Stimulated activated CD4-positive, alpha-beta T cell treated with anti-CD3 and anti-CD28 coated beads, TNF-alpha, amount 100 ng/mL, for 48 hours (primary cell): ENCODE results near the gene DNAH17.
"Not testable (repeated sequence)": the region's sequence is repeated elsewhere in the genome, so short reads cannot be mapped to it uniquely, and the experiment has no call there.

Experiments used
- DNase-seq, 3 donors: peaks; one replicate each; pipeline ENCODE4 v3.0.0-alpha.2; 2020; ENCODE audit warnings: low read depth in 3 of 3

DNAH17 gene

GRCh38 chr17:78477913-78478756 is 99.1 kb downstream of the DNAH17 start:
- no peak for DNase-seq

- DNase-seq, result no peak
Measured at GRCh38 chr17:78476973-78477372, 100.2 kb downstream of the DNAH17 start.

GRCh38 chr17:78476149-78476548 is 101.0 kb downstream of the DNAH17 start:
- DNase-seq, result no peak

- DNase-seq, result no peak
Measured at GRCh38 chr17:78475211-78475610, 102.0 kb downstream of the DNAH17 start.

GRCh38 chr17:78474614-78475146 is 102.5 kb downstream of the DNAH17 start:
- no peak for DNase-seq

GRCh38 chr17:78473951-78474613 is 103.1 kb downstream of the DNAH17 start:
- DNase-seq, result no peak

- DNase-seq, result no peak
Measured at GRCh38 chr17:78472035-78472905, 104.9 kb downstream of the DNAH17 start.

- no peak for DNase-seq
Measured at GRCh38 chr17:78471635-78472034, 105.6 kb downstream of the DNAH17 start.

GRCh38 chr17:78469443-78469842 is 107.8 kb downstream of the DNAH17 start:
- DNase-seq, result no peak

- no peak for DNase-seq
Measured at GRCh38 chr17:78468366-78468765, 108.8 kb downstream of the DNAH17 start.

- no peak for DNase-seq
Measured at GRCh38 chr17:78466786-78467715, 110.1 kb downstream of the DNAH17 start.

GRCh38 chr17:78466109-78466785 is 110.9 kb downstream of the DNAH17 start:
- not testable (repeated sequence) for DNase-seq

GRCh38 chr17:78462148-78462547 is 115.0 kb downstream of the DNAH17 start:
- DNase-seq, result no peak

- DNase-seq, result no peak
Measured at GRCh38 chr17:78461799-78462053, 115.5 kb downstream of the DNAH17 start.

GRCh38 chr17:78460951-78461798 is 116.0 kb downstream of the DNAH17 start:
- no peak for DNase-seq

- DNase-seq, result no peak
Measured at GRCh38 chr17:78460176-78460675, 117.0 kb downstream of the DNAH17 start.

- DNase-seq, result no peak
Measured at GRCh38 chr17:78459696-78460095, 117.5 kb downstream of the DNAH17 start.

GRCh38 chr17:78458736-78459335 is 118.4 kb downstream of the DNAH17 start:
- DNase-seq, result no peak

- no peak for DNase-seq
Measured at GRCh38 chr17:78458091-78458490, 119.1 kb downstream of the DNAH17 start.
